HepG2 (cell line): ENCODE results near the gene SPATS2. TPM values are rescaled to one million over a fixed set of nuclear protein-coding genes. Genes with fewer than 3 reads are reported as not detected.

Source experiments
- ATAC-seq: fragments of 200-7000 bp; cut with Tn5 transposase; 3 replicates; pipeline ENCODE4 v1.9.1; 2020; ENCODE audit warnings: mild to moderate bottlenecking, moderate library complexity
- BruUV-seq: library from RNA; stranded (reverse); fragments of 400-500 nt; replicated peaks from 2 replicates; lab custom pipeline; 2021; lab: Mats Ljungman, UMichigan
- CTCF ChIA-PET: fragments of 300-600 bp; formaldehyde crosslinking; extraction: SDS; loops from one replicate; lab custom pipeline; 2021; ENCODE audit warnings: low total read pairs, inconsistent platforms, low intra/inter-chr PET ratio; lab: Yijun Ruan, JAX
- POLR2A ChIA-PET: fragments of 350-600 bp; sonication (Branson Sonifier 250); formaldehyde crosslinking; loops from one replicate; lab custom pipeline; 2020; ENCODE audit warnings: antibody characterized with exemption, inconsistent platforms; lab: Yijun Ruan, JAX
- DNase-seq: peaks from one replicate; pipeline ENCODE4 v3.0.0-alpha.2; 2015; ENCODE audit warnings: low spot score
- FAIRE-seq: peaks from 3 replicates; lab custom pipeline; 2011; peaks lifted over from hg19 to GRCh38; lab: Jason Lieb, UNC
- H2AFZ ChIP-seq: one replicate; pipeline ENCODE4 v1.6.1; 2011; ENCODE audit warnings: low read length, inconsistent platforms
- H3K27ac ChIP-seq: fragments of 300-600 bp; 3 replicates; pipeline ENCODE4 v1.8.0; 2011; ENCODE audit warnings: mixed run types, mild to moderate bottlenecking, mixed read lengths, low read length, inconsistent platforms; ENCODE audit not compliant: insufficient read depth; ENCODE audit errors: extremely low read length
- H3K27me3 ChIP-seq, 2 experiments: fragments of 200-600 bp in 1 of 2; 2 replicates in 1 of 2; 3 replicates in 1 of 2; pipeline versions ENCODE4 v1.6.0 to v1.8.0; 2011; ENCODE audit warnings: low read length in 2 of 2, mild to moderate bottlenecking in 2 of 2, moderate library complexity in 2 of 2, inconsistent platforms in 1 of 2; ENCODE audit not compliant: insufficient read depth in 2 of 2, control insufficient read depth in 1 of 2
- H3K36me3 ChIP-seq, 2 experiments: fragments of 200-600 bp in 1 of 2; replicated peaks in 1 of 2; 2 replicates in 1 of 2; 3 replicates in 1 of 2; pipeline versions ENCODE4 v1.5.1 to v1.8.0; 2011; ENCODE audit warnings: low read length in 2 of 2, inconsistent platforms in 1 of 2; ENCODE audit not compliant: insufficient read depth in 2 of 2, control insufficient read depth in 1 of 2
- H3K4me1 ChIP-seq: 2 replicates; pipeline ENCODE4 v1.5.1; 2012; ENCODE audit warnings: low read length, inconsistent platforms; ENCODE audit not compliant: insufficient read depth
- H3K4me2 ChIP-seq: 2 replicates; pipeline ENCODE4 v1.6.0; 2011; ENCODE audit warnings: low read depth, low read length, inconsistent platforms
- H3K4me3 ChIP-seq, 3 experiments: fragments of 200-600 bp in 1 of 3; sonication (generic), shearing (Covaris generic) in 1 of 3; replicated peaks in 1 of 3; 2 replicates each; pipeline ENCODE4 v1.5.1; 2011 to 2016; ENCODE audit warnings: low read length in 3 of 3, inconsistent platforms in 2 of 3, low read depth in 2 of 3, mild to moderate bottlenecking in 2 of 3, control low read depth in 1 of 3, mixed read lengths in 1 of 3; ENCODE audit not compliant: insufficient read depth in 1 of 3
- H3K79me2 ChIP-seq: one replicate; pipeline ENCODE4 v1.6.1; 2011; ENCODE audit warnings: low read length, inconsistent platforms; ENCODE audit not compliant: insufficient read depth
- H3K9ac ChIP-seq: 2 replicates; pipeline ENCODE4 v1.6.0; 2011; ENCODE audit warnings: mild to moderate bottlenecking, low read depth, low read length, inconsistent platforms; ENCODE audit not compliant: insufficient read depth
- H3K9me3 ChIP-seq: 2 replicates; pipeline ENCODE4 v1.5.1; 2012; ENCODE audit warnings: mild to moderate bottlenecking, low read length
- H4K20me1 ChIP-seq: 2 replicates; pipeline ENCODE4 v1.6.0; 2011; ENCODE audit warnings: inconsistent platforms, mild to moderate bottlenecking, low read length, moderate library complexity; ENCODE audit not compliant: insufficient read depth
- FOXA1 ChIP-seq, 2 experiments: fragments of 450-650 bp in 1 of 2; sonication (generic) in 1 of 2; formaldehyde crosslinking in 1 of 2; IDR thresholded peaks; 2 replicates each; pipeline versions ENCODE4 v1.4.0 to v1.6.1; 2016 to 2020; ENCODE audit warnings: missing genetic modification reagents in 1 of 2
- MBD4 ChIP-seq: IDR thresholded peaks from 2 replicates; pipeline ENCODE4 v1.6.1; 2012; ENCODE audit warnings: low read length, inconsistent platforms, borderline replicate concordance
- NFE2L1 ChIP-seq: sonication (generic); formaldehyde crosslinking; IDR thresholded peaks from 2 replicates; pipeline ENCODE4 v1.4.0; 2020; ENCODE audit warnings: missing genetic modification reagents, mild to moderate bottlenecking, borderline replicate concordance
- REL ChIP-seq: sonication (generic); formaldehyde crosslinking; conservative IDR thresholded peaks from 2 replicates; pipeline ENCODE4 v1.8.0; 2022; ENCODE audit warnings: mild to moderate bottlenecking, missing genetic modification reagents, moderate library complexity
- SRF ChIP-seq: IDR thresholded peaks from 2 replicates; pipeline ENCODE4 v1.6.1; 2011; ENCODE audit warnings: mild to moderate bottlenecking, low read depth, low read length, moderate library complexity
- TCF12 ChIP-seq, 2 experiments: fragments of 450-650 bp in 1 of 2; sonication (generic) in 1 of 2; formaldehyde crosslinking in 1 of 2; IDR thresholded peaks; 2 replicates each; pipeline versions ENCODE4 v1.6.1 to v1.8.0; 2017 to 2022; ENCODE audit warnings: antibody characterized with exemption in 1 of 2, mild to moderate bottlenecking in 1 of 2, missing genetic modification reagents in 1 of 2, moderate library complexity in 1 of 2
- THAP11 ChIP-seq: IDR thresholded peaks from 2 replicates; pipeline ENCODE4 v1.6.1; 2016; ENCODE audit warnings: missing biosample characterization, missing genetic modification reagents
- ZFP1 ChIP-seq: IDR thresholded peaks from 2 replicates; pipeline ENCODE4 v1.6.1; 2016
- ZNF205 ChIP-seq: IDR thresholded peaks from 2 replicates; pipeline ENCODE4 v1.6.1; 2018; ENCODE audit warnings: missing biosample characterization, missing genetic modification reagents
- ZNF3 ChIP-seq: IDR thresholded peaks from 2 replicates; pipeline ENCODE4 v1.7.0; 2017; ENCODE audit warnings: inconsistent platforms
- ZNF317 ChIP-seq: sonication (generic); formaldehyde crosslinking; IDR thresholded peaks from 2 replicates; pipeline ENCODE4 v1.5.0; 2020; ENCODE audit warnings: mild to moderate bottlenecking, missing genetic modification reagents
- ZNF383 ChIP-seq: sonication (generic); formaldehyde crosslinking; IDR thresholded peaks from 2 replicates; pipeline ENCODE4 v1.4.0; 2020; ENCODE audit warnings: missing genetic modification reagents, mild to moderate bottlenecking, borderline replicate concordance
- ZNF841 ChIP-seq: sonication (generic); formaldehyde crosslinking; IDR thresholded peaks from 2 replicates; pipeline ENCODE4 v1.8.1; 2023; ENCODE audit warnings: missing genetic modification reagents, borderline replicate concordance
- whole genome bisulfite sequencing: methylation state at CpG from one replicate; pipeline ENCODE4 v1.1.6; 2017; ENCODE audit warnings: low lambda C conversion rate; 5-methylcytosine and 5-hydroxymethylcytosine counted together
- in situ Hi-C: cut with HindIII; loops from 2 replicates; pipeline ENCODE4 v1.10.0; 2017; ENCODE audit warnings: low pct_unique_long_range_greater_than_20kb; ENCODE audit not compliant: extremely low pct_ligation_motif_present
- intact Hi-C: fragments of 100-400 bp; cut with micrococcal nuclease; formaldehyde crosslinking; loops from one replicate; pipeline ENCODE4 v1.10.0; 2022; ENCODE audit not compliant: unreplicated experiment
- polyA plus RNA-seq, 8 experiments: library from polyadenylated mRNA; depleted of rRNA in 3 of 8; stranded (reverse) in 7 of 8; unstranded in 1 of 8; fragments of >200 nt; fragmentation: Illumina TruSeq in 4 of 8; extraction: Trizol in 4 of 8; gene quantifications; 2 replicates each; pipeline versions ENCODE4 v1.2.1 to v1.2.3, GENCODE V29; 2011 to 2016; ENCODE audit warnings: low read depth in 4 of 8, missing spikeins in 1 of 8, mixed read lengths in 1 of 8; ENCODE audit not compliant: insufficient read depth in 1 of 8
- total RNA-seq, 5 experiments: library from RNA; depleted of rRNA; stranded (reverse); fragments of >200 nt; fragmentation: Illumina TruSeq; extraction: Trizol; gene quantifications; 2 replicates each; pipeline ENCODE4 v1.2.3, GENCODE V29; 2016; ENCODE audit warnings: low read depth in 1 of 5
- TF ChIP-seq, protein P1 (sequence below): sonication (generic); formaldehyde crosslinking; IDR thresholded peaks from 2 replicates; pipeline ENCODE4 v1.4.0; 2020; ENCODE audit warnings: missing genetic modification reagents
- TF ChIP-seq, protein P2 (sequence below): sonication (generic); formaldehyde crosslinking; IDR thresholded peaks from 2 replicates; pipeline ENCODE4 v1.4.0; 2020; ENCODE audit warnings: mild to moderate bottlenecking, missing genetic modification reagents
- TF ChIP-seq, protein P3 (sequence below): sonication (generic); formaldehyde crosslinking; IDR thresholded peaks from 2 replicates; pipeline ENCODE4 v1.5.0; 2020; ENCODE audit warnings: mild to moderate bottlenecking, missing genetic modification reagents

Gene SPATS2
- total and polyA plus RNA-seq, 2 of the 13 experiments (the other 11 are each of a cell fraction or from before 2014, with no cell fraction given), result 19.3 to 28.1 TPM

DNA sequence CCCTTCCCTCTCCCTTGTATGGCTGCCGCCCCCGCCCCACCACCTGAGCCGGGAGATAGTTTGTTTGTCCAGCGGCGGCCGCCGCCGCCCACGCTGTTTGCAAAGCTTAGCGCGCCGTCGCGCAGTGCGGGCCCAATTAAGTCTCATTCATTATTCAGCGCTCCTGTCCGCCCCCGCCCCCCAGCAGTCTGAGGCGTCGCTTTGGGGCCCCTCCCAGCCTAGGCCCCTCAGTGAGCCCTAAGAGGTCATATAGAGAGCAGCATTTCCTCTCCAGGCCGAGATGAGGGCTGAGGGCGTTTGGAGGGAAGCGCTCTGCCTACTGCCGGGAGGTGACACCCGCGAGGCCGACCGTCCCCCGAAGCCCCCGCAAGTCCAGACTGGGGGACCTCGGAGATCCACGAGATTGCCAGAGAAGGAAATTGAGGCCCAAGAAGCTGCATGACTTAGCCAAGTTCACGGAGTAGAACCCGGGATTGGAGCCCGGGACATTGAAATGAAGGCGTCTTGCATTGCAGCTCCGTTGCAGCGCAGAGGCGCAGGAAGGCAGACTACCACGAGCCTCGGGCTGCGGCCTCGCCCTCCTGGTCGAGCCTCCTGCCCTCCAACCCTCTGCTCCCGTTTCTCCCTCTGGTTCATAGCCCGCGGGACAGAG lies 20.5 kb upstream of the SPATS2 start, which contains the start of gene DNAJC22:
Gene DNAJC22 (plus strand): TSS at position 230 of the 652 bp plus-strand sequence. CDS start 1,985 bp downstream, outside the sequence.
- H2AFZ ChIP-seq, result no peak within 1 kb of the TSS
- ATAC-seq (peak; percentile 17), DNase-seq (no peak), FAIRE-seq (no peak)
- in situ Hi-C loops, result loop anchor here (10.0 kb wide), 1 partner anchor 62 kb away; no protein-coding TSS in a partner anchor
- BruUV-seq, result no TSS peak
- H3K4me3 ChIP-seq, result peak within 1 kb of the TSS; percentile 48 to 84 (median 63)
- H3K27me3 ChIP-seq, result peaks cover 13 to 47% of the 10 kb centered on the region in 2 experiments; a peak in 4 of 5 replicates
- no peaks in the 10 kb centered on the region for H3K9me3 ChIP-seq
- peaks cover 17% of the 10 kb centered on the region for H3K79me2 ChIP-seq
- no peak within 1 kb of the TSS for H3K27ac ChIP-seq
- peak within 1 kb of the TSS; percentile 42 for H3K9ac ChIP-seq
- H4K20me1 ChIP-seq, result 0 out of 2 replicates have a peak, but pooled peaks cover 6% of the 10 kb centered on the region
- ChIA-PET POLR2A (interaction anchor here (0.7 to 4.5 kb wide), 9 partner anchors 10 to 167 kb away, joined by 3 to 41 read pairs (median 8); partner anchors contain the start of genes SPATS2 and TROAP), CTCF (interaction anchor here (1.0 to 3.0 kb wide), 3 partner anchors 15 to 167 kb away, joined by 4 to 6 read pairs (median 5); no protein-coding TSS in a partner anchor)
- intact Hi-C loops, result loop anchor here (1.0 kb wide), 1 partner anchor 23 kb away; the partner anchor contains the start of gene TROAP
- WGBS, result 1% methylated on average over 27 of the region's 47 CpGs
- H3K4me1 ChIP-seq, result peaks cover 67% of the 10 kb centered on the region
- H3K4me2 ChIP-seq, result peak within 1 kb of the TSS; percentile 98
- H3K36me3 ChIP-seq, result peaks cover 2 to 3% of the 10 kb centered on the region in 2 experiments; a peak in 2 of 5 replicates
- TF ChIP-seq ZNF205 (no peak), SRF (no peak), TCF12 (IDR thresholded peaks at IDR 0.05) (no peak), TCF12 (CRISPR knock-in tag; IDR thresholded peaks at IDR 0.05) (no peak), THAP11 (CRISPR knock-in tag) (no peak), ZFP1 (CRISPR knock-in tag) (no peak), ZNF841 (CRISPR knock-in tag) (no peak), ZNF3 (CRISPR knock-in tag) (no peak), REL (CRISPR knock-in tag) (no peak), ZNF317 (CRISPR knock-in tag) (no peak), ZNF383 (CRISPR knock-in tag) (no peak), MBD4 (no peak), NFE2L1 (CRISPR knock-in tag) (no peak), FOXA1 (IDR thresholded peaks at IDR 0.05) (no peak), FOXA1 (CRISPR knock-in tag; IDR thresholded peaks at IDR 0.05) (peak; percentile 31; the same call in 1 of the 2 replicates)
- TF ChIP-seq, protein P1, sequence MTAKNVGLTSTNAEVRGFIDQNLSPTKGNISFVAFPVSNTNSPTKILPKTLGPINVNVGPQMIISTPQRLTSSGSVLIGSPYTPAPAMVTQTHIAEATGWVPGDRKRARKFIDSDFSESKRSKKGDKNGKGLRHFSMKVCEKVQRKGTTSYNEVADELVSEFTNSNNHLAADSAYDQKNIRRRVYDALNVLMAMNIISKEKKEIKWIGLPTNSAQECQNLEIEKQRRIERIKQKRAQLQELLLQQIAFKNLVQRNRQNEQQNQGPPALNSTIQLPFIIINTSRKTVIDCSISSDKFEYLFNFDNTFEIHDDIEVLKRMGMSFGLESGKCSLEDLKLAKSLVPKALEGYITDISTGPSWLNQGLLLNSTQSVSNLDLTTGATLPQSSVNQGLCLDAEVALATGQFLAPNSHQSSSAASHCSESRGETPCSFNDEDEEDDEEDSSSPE (CRISPR knock-in tag), result peak; percentile 39; the same call in 1 of the 2 replicates
- TF ChIP-seq, protein P2, sequence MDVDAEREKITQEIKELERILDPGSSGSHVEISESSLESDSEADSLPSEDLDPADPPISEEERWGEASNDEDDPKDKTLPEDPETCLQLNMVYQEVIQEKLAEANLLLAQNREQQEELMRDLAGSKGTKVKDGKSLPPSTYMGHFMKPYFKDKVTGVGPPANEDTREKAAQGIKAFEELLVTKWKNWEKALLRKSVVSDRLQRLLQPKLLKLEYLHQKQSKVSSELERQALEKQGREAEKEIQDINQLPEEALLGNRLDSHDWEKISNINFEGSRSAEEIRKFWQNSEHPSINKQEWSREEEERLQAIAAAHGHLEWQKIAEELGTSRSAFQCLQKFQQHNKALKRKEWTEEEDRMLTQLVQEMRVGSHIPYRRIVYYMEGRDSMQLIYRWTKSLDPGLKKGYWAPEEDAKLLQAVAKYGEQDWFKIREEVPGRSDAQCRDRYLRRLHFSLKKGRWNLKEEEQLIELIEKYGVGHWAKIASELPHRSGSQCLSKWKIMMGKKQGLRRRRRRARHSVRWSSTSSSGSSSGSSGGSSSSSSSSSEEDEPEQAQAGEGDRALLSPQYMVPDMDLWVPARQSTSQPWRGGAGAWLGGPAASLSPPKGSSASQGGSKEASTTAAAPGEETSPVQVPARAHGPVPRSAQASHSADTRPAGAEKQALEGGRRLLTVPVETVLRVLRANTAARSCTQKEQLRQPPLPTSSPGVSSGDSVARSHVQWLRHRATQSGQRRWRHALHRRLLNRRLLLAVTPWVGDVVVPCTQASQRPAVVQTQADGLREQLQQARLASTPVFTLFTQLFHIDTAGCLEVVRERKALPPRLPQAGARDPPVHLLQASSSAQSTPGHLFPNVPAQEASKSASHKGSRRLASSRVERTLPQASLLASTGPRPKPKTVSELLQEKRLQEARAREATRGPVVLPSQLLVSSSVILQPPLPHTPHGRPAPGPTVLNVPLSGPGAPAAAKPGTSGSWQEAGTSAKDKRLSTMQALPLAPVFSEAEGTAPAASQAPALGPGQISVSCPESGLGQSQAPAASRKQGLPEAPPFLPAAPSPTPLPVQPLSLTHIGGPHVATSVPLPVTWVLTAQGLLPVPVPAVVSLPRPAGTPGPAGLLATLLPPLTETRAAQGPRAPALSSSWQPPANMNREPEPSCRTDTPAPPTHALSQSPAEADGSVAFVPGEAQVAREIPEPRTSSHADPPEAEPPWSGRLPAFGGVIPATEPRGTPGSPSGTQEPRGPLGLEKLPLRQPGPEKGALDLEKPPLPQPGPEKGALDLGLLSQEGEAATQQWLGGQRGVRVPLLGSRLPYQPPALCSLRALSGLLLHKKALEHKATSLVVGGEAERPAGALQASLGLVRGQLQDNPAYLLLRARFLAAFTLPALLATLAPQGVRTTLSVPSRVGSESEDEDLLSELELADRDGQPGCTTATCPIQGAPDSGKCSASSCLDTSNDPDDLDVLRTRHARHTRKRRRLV (CRISPR knock-in tag), result no peak
- TF ChIP-seq, protein P3, sequence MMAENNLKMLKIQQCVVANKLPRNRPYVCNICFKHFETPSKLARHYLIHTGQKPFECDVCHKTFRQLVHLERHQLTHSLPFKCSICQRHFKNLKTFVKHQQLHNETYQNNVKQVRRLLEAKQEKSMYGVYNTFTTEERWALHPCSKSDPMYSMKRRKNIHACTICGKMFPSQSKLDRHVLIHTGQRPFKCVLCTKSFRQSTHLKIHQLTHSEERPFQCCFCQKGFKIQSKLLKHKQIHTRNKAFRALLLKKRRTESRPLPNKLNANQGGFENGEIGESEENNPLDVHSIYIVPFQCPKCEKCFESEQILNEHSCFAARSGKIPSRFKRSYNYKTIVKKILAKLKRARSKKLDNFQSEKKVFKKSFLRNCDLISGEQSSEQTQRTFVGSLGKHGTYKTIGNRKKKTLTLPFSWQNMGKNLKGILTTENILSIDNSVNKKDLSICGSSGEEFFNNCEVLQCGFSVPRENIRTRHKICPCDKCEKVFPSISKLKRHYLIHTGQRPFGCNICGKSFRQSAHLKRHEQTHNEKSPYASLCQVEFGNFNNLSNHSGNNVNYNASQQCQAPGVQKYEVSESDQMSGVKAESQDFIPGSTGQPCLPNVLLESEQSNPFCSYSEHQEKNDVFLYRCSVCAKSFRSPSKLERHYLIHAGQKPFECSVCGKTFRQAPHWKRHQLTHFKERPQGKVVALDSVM (CRISPR knock-in tag), result peak; percentile 82
